Measurements from ENCODE around the gene SEPTIN2.

DNA sequence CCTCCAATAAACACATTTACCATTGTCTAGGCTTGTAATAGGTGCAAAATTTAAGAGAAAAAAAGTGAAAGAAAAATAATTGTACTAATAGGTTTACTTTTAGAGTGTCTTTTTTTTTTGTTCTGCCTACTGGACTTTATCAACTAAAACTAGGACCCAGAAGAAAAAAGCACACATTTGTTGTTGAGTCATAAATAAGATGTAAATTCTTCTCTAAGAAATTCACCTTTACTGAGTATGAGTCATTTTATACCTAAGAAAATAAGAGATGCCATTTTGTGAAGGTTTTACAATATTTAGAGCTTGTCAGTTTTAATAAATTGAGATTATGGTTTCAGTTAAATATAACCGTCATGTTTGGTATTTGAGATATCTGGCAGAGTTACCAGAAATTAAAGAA is 59.6 kb downstream of the SEPTIN2 start:
- TF ChIP-seq POLR2A (IDR thresholded peaks at IDR 0.05) (no peak), CTCF (IDR thresholded peaks at IDR 0.05) (no peak), POLR2AphosphoS5 (IDR thresholded peaks at IDR 0.05) (no peak)
